C4-2B (cell line): ENCODE results near the gene DCAF6.

Source experiments
- H3K27ac ChIP-seq: fragments of 450-650 bp; 2 replicates; pipeline ENCODE4 v1.5.1; 2017
- CTCF ChIP-seq: fragments of 450-650 bp; conservative IDR thresholded peaks from 2 replicates; pipeline ENCODE4 v1.5.1; 2017; ENCODE audit warnings: mild to moderate bottlenecking
- ZFX ChIP-seq: fragments of 450-650 bp; IDR thresholded peaks from 2 replicates; pipeline ENCODE4 v1.6.1; 2017

DCAF6 gene

GRCh38 chr1:167984886-167985489, 48.5 kb downstream of the DCAF6 start:
- TF ChIP-seq ZFX (no peak), CTCF (no peak)
- H3K27ac ChIP-seq: no peak overlapping the region

- H3K27ac ChIP-seq: no peak overlapping the region
- no peak for TF ChIP-seq CTCF
- TF ChIP-seq ZFX: no peak
Measured at GRCh38 chr1:167987174-167987573, 50.7 kb downstream of the DCAF6 start.

GRCh38 chr1:167991546-167991945, 55.1 kb downstream of the DCAF6 start:
- TF ChIP-seq CTCF: no peak
- no peak for TF ChIP-seq ZFX
- no peak overlapping the region for H3K27ac ChIP-seq

GRCh38 chr1:167993720-167994119, 57.2 kb downstream of the DCAF6 start:
- TF ChIP-seq CTCF (no peak), ZFX (no peak)
- H3K27ac ChIP-seq: no peak overlapping the region

- TF ChIP-seq CTCF (no peak), ZFX (no peak)
- no peak overlapping the region for H3K27ac ChIP-seq
Measured at GRCh38 chr1:167994560-167994959, 58.1 kb downstream of the DCAF6 start.

- TF ChIP-seq CTCF (no peak), ZFX (no peak)
- H3K27ac ChIP-seq: no peak overlapping the region
Measured at GRCh38 chr1:167995038-167995437, 58.6 kb downstream of the DCAF6 start.

- no peak overlapping the region for H3K27ac ChIP-seq
- TF ChIP-seq CTCF (no peak), ZFX (no peak)
Measured at GRCh38 chr1:167996266-167996665, 59.8 kb downstream of the DCAF6 start.
